NCI-H2196 (cell line): ENCODE results near the gene ALOXE3.

Experiments
- DNase-seq: peaks from one replicate; lab custom pipeline; 2025; ENCODE audit not compliant: unreplicated experiment; lab: John Stamatoyannopoulos, UW

Gene ALOXE3

GRCh38 chr17:8142887-8143580, 24.7 kb upstream of the ALOXE3 start:
- no peak for DNase-seq

GRCh38 chr17:8142158-8142886, 24.0 kb upstream of the ALOXE3 start:
- no peak for DNase-seq

DNA sequence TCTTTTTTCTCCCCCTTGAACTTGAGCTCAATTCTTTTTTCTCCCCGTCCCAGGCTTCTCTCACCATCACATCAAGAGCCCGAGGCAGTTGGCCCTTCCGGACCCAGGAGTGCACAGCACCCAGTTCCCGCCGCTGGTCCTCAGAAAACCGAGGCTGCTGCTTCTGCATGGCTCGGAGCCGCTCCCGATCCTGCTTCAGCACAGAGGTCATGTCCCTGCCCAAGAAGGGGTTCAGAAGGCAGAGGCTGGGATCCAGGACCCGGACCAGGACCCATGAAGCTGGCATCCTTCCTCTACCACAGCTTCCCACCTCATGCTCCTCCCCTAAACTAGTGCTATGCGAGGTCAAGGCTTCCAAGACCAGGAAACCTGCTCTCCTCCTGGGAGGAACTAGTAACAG, 23.4 kb upstream of the ALOXE3 start:
- no peak for DNase-seq

DNA sequence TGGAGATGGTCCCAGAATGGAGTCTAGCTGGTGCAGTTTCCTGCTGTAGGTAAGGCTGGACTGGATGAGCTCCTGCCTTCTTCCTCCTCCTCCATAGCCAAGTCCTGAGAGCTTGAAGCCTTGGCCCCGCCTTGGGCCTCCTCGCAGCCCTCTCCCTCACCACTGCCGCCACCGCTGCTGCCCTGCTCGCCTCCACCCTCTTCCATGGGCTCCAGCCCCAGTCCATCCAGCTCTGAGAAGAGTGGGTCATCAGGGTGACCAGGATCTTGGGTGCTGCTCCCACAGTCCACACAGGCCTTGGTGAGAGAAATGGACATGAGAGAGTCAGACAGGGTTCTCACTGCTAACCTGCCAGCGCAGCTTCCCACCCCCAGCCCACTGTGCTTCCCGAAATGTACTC, 22.7 kb upstream of the ALOXE3 start:
- DNase-seq = no peak

GRCh38 chr17:8140065-8141029, 22.0 kb upstream of the ALOXE3 start:
- no peak for DNase-seq

GRCh38 chr17:8138672-8139371, 20.5 kb upstream of the ALOXE3 start:
- peak; percentile 96 for DNase-seq

GRCh38 chr17:8138374-8138671, 20.0 kb upstream of the ALOXE3 start:
- no peak for DNase-seq

GRCh38 chr17:8137645-8138373, 19.5 kb upstream of the ALOXE3 start:
- no peak for DNase-seq

- no peak for DNase-seq
These were observed 15.6 kb upstream of the ALOXE3 start for GRCh38 chr17:8133941-8134340.

GRCh38 chr17:8133399-8133798, 15.1 kb upstream of the ALOXE3 start:
- DNase-seq = no peak

- no peak for DNase-seq
These were observed 13.6 kb upstream of the ALOXE3 start for GRCh38 chr17:8131844-8132441.

GRCh38 chr17:8128125-8128784, 9.9 kb upstream of the ALOXE3 start:
- DNase-seq = no peak

DNA sequence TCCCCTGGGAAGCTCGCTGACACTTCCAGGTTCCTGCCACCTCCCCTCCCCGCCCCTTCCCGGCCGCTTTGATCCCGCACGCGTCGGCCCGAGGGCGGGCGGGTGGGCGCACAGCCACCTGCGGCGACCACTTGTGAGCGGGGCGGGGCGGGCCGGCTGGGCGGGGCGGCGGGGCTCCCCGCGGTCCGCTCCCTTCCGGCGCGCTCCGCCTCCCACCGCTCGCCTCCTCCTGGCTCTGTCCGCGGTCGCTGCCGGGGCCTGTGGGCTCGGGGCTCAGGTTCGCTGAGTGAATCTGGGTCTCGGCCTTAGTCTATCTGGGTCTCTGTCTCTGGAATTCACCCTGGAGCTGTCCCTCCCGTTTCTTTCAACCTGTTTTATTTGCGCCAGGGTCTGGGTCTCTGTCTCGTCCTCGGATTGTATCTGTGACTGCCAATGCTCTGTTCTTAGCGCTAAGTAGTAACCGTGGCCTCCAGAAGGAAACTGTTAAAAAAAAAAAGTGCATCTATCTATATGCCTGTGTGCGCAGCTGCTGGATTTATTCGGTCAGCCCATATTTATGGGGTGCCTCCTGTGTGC, 8.3 kb upstream of the ALOXE3 start:
- no peak for DNase-seq

- DNase-seq = no peak
These were observed 7.7 kb upstream of the ALOXE3 start for GRCh38 chr17:8125947-8126490.

- peak; percentile 40 for DNase-seq
These were observed 7.0 kb upstream of the ALOXE3 start for GRCh38 chr17:8125154-8125946.

DNA sequence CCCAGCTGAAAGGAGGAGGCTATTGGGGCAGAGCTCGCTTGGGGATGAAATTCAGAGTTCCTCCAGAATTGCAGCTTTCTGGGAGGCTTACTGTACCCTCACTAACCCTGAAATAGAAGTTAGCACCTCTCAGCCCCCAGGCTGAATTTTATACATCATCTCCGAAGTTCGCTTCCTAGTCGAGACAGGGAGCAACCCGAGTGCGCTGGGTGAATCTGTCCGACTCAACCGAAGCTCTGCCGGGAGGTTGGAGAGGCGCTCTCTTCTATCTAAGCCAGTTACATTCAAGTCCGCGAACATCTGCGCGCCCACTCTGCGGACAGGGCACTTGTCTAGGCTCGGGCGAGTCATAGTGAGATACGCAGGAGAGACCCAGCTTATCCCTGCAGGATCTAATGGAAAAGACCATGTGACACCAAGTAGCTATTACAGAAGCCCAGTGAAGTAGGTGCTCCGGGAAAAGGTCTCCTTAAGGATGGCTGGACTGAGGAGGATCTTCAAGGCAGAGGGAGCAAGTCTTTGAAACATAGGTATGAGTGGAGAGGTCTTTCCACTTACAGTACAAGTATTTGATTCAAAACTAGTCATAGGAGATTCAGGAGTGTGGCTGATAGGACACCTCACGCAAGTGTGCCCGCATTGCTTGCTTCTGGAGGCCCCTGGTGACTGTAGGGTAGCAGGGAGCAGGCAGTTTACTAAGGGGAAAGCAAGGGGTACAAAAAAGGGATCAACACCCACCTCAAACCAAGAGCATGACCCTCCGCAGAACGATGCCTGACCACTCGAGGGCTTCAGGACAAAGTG, 6.2 kb upstream of the ALOXE3 start:
- no peak for DNase-seq

DNA sequence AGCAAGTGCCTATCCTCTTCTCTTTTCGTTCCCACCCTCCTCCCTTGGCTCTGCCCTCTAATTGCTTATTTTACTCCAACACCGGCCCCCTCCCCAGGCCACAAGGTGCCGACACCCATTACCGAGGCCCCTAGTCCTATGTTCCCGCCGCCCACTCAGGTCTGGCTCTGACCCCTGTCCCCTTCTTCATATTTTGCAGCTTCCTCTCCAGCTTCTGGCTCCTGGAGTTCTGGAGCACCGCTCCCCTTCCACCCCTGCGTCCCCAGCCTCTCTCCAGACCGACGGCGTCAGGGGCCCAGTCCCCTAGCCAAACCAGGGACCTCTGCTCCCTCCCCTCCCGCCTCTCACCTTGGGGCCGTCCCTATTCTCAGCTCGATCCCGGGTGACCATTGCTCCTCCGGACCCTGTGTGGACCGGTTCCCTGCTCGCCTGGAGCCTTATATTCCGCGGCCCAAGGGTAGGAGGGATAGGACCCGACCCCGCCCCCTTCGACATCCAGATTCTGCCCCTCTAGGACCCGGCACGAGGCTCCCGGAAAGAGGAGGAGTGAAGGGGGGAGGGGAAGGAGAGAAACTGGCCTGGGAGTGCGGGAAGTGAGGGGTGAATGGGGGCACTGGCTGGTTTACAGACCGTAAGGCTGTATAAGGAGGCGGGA, 5.5 kb upstream of the ALOXE3 start, which contains the start of gene HES7:
Gene HES7 (minus strand): TSS at position 412 of the 655 bp plus-strand sequence. CDS start 22 bp downstream, at position 390.
- DNase-seq = no peak
